Hippocampal formation (tissue), 2 donors: Measurements from ENCODE around the gene RAB11FIP3.
A peak's percentile ranks its signal among the peaks of the same experiment; 100 is the strongest.

ENCODE experiments used
- DNase-seq, 2 donors: peaks; one replicate each; lab custom pipeline; 2025; lab: John Stamatoyannopoulos, UW

Gene RAB11FIP3

GRCh38 chr16:518858-519257, 93.4 kb downstream of the RAB11FIP3 start:
- no peak for DNase-seq

DNA sequence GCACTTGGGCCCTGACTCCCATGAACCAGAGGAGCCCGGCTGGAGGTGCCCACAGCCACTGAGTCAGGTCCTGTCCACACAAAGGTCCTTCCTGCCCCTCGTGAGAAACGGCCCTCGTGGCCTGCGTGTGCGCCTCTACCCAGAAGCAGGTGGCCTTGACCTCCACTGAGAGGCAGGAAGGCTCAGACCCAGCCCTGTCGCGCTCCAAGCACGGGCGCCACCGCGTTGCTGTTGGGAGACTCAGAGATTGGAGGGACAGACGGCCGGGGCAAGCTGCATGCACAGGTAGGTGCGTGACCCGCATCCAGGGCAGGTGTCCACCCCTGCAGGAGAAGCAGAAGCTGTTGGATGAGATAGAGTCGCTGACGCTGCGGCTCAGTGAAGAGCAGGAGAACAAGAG, 94.0 kb downstream of the RAB11FIP3 start:
- DNase-seq = no peak

DNA sequence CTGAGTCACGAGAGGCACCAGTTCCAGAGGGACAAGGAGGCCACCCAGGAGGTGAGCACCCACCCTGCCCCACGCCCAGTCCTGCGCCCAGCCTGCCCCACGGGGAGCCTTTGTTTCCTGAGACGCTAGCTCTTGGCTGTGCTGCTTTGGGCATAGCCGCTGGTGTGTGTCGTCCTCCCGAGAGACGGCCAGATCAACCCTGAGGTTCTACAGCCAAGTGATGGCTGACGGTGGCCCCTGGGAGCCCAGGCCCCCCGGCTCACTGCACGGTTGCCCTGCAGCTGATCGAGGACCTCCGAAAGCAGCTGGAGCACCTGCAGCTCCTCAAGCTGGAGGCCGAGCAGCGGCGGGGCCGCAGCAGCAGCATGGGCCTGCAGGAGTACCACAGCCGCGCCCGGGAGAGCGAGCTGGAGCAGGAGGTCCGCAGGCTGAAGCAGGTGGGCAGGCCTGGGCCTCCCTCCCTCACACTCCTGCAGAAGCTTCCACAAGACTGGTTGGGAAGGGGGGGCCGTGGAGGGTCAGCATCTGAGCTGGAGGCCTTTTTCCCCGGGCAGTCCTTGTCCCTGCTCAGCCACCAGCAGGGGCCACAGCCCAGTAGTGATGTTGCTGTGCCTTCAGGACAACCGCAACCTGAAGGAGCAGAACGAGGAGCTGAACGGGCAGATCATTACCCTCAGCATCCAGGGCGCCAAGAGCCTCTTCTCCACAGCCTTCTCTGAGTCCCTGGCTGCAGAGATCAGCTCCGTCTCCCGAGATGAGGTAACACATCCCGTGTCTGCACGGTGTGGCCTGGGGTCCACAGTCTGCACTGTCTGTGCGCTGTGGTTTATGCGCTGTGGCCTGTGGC, 94.6 kb downstream of the RAB11FIP3 start:
- no peak for DNase-seq

- DNase-seq = no peak
Measured at GRCh38 chr16:520847-521246, 95.4 kb downstream of the RAB11FIP3 start.

DNA sequence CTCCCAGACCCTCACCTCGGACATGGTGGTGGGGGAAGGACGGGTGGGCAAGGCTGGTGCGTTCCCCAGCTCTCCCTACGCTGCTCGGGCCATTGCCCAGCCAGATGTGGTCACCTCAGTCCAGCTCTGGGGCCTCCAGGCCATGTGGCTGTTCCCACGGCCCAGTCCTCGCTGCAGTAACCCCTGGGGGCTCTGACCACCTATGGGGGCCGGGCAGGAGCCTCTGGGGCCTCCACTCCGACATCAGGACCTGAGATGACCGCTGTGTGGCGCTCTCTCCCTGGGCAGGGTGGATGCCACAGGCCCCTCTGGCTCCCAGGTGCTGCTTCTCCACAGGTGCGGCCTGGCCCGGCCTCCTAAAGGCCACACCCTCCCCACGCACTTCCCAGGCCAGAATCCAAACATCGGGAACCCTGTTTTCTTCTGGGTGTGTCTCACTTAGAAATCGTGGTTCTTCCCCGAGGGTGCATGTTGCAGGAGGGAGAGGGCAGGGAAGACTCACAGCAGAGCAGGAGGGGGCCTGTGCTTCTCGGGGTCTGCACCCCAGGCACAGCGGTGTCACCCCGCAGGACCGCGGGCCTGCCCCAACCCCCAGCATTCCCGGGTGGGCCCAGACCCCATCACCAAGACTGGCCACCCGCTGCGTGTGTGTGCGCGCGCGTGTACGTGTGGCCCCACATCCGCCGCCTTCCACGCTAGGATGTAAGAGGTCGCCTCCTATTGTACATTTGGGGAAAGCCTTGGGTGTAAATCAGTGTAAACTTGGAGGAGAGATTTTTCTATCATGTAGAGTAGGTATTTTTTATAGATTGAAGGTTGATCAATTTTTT, 96.1 kb downstream of the RAB11FIP3 start:
- no peak for DNase-seq

GRCh38 chr16:522320-523096, 97.1 kb downstream of the RAB11FIP3 start:
- no peak for DNase-seq

DNA sequence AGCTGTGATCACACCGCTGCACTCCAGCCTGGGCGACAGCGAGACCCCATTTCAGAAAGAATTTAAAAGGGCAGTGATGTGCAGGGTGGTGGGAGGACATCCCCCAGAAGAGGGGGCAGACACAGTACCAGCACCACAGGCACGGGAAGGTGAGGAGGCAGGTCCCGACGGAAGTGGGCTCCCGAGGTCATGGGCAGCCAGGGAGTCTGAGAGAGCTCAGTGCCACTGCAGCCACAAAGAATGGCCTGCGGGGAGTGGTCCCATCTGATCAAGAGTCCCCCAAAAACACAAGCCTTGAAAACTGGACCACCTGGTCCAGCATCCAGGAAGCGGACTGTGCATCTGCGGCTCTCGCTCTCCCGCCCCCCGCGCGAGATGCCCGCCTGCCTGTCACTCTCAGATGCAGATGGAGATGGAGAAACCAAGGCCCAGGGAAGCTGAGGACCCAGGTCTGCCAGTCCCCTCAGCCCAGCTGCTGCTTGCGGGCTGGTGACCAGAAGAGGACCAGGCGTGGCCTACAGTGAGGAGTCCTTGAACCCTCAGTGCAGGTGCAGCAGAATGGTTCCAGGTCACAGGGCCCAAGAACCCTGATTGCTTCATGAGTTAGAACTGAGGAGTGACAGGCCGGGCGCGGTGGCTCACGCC, 97.8 kb downstream of the RAB11FIP3 start:
- no peak for DNase-seq

DNA sequence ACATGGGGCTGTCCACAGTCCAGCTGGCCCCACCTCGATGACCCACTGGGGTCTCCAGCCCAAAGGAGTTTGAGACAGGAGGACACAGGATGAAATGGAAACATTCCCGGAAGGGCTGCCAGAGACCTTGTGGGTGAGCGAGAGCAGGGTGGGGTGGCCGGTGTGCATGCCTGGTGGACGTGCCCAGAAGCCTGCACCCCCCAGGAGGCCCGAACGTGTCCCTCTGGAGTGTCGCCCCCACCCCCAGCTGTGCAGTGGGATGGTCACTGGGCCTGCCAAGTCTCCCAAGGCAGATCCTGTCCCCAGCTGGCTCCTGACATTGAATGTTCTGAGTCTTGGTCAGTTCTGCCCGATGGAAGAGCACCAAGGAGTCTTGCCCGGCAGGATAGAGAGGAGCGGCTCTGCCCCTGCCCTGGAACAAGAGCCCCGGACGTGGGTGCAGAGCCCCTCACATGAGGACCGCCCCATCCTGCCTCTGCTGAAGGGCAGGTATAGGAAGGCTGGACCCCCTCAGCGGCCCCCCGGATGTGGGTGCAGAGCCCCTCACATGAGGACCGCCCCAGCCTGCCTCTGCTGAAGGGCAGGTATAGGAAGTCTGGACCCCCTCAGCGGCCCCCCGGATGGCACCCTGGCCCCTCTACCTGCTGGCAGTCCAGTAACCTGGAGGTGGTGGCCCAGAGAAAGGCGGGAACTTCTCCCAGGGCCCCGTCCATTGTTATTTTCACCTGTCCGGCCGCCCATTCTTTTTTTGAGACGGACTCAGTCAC, 99.0 kb downstream of the RAB11FIP3 start:
- no peak for DNase-seq

GRCh38 chr16:525123-525519, 99.7 kb downstream of the RAB11FIP3 start:
- no peak for DNase-seq

DNA sequence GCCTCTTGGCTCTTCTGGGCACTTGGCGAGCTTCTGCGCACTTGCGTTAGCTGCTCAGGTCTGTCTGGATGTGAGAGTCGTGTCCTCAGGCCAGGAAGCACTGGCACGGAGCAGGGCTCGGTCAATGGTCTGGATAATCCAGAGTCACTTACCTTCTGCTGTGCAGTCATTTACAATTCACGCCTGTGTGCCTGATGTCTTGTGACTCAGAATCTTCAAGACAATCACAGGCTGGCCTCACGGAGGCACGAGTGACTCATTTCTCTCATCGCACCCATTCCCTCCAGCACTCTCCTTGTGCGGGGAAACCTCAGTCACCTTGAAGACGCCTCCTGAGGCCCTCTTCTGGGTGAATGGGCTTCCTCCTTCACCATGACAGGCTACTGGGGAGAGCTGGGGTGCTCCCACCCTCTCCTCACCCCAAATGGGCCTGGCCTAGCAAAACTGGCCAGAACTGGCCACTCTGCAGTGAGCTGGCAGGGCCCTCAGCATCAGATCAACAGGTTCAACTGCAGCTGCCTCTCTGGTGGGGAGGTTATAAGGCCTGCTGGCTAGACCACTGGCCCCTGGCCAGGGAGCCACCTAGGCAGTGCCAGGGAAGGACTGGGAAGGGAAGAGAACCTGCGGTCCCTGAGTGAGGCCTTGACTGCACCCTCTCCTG, 100.2 kb downstream of the RAB11FIP3 start:
- DNase-seq = no peak

DNA sequence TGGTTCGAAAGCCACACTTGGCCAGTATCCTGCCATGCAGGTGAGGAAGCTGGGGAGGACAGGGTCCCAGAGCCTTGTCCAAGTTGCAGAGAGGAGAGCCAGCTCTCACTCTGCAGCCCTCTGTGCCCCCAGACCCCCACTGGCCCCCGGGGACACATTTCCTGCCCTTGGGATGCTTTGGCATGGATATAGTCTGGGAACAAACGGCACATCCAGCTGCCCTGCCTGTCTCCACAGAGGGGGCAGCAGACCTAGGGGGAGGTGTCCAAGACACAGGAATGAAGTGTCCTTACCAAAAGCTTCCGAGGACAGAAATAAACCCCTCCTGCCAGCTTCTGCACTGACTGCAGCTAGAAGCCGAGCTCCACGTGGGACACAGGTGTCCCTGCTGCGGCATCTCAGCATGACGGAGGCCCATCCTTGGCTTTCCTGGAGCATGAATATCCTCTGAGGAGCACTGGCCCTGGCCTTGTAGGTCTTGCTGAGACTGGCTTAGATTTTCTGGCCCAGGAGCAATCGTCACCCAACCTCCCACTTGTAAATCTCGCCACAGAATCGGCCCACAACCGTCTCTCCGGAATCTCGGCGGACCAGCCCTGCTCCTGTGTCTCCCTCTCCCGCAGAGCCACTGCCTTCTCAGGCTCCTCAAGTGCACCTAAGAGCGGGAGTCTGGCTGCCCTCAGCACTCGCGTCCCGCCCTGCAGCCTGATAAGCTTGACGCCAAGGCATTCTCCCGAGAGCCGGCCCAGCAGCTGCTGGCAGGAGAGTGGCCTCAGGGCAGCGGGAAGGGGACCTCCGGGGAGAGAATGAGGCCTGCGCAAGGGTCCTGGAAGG, 100.9 kb downstream of the RAB11FIP3 start:
- no peak for DNase-seq

DNA sequence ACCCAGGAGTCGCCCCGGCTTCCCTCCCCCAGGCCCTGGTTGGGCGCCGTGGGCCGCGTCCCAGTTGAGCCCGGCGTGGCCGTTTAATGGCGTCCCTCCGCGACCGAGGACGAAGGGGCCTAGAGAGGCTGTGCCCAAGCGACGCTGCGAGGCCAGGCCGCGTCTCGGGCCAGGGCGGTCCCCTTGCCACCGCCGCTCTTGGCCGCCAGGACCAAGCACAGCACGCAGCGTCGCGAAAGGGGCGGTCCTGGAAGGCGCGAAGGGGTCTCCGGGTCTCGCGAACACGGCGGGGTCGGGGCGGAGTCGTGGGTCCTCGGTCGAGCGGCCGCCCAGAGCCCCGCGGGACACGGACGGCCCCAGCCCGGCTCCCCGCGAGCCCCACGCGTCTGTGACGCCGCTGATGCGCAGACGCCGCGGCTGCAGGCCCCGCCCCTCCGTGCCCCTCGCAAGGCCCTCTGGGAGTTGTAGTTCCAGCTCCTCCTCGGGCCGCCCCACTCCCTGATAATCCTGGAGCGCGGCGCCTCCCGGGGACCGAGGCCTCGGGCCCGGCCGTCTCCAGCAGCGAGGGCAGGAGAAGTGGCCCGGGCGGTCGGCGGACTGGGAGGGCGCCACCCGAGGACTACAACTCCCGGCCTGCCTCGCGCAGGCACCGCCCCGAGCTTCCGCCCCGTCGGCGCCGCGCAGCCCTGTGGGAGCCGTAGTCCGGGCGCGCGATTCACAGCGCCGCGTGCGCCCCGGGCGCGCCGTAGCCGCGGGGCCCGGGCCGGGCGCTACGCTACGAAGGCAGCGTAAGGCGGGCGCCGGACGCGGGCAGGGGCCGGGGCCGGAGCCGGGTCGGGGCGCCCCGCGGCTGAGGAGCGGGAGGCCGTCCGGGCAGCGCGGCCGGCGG, 101.8 kb downstream of the RAB11FIP3 start, which contains the start of gene CAPN15:
Gene CAPN15, plus strand, starts transcription at position 698 of the 889 bp plus-strand sequence. CDS start 19,127 bp downstream, outside the sequence.
- DNase-seq = peak; percentile 78 to 89

DNA sequence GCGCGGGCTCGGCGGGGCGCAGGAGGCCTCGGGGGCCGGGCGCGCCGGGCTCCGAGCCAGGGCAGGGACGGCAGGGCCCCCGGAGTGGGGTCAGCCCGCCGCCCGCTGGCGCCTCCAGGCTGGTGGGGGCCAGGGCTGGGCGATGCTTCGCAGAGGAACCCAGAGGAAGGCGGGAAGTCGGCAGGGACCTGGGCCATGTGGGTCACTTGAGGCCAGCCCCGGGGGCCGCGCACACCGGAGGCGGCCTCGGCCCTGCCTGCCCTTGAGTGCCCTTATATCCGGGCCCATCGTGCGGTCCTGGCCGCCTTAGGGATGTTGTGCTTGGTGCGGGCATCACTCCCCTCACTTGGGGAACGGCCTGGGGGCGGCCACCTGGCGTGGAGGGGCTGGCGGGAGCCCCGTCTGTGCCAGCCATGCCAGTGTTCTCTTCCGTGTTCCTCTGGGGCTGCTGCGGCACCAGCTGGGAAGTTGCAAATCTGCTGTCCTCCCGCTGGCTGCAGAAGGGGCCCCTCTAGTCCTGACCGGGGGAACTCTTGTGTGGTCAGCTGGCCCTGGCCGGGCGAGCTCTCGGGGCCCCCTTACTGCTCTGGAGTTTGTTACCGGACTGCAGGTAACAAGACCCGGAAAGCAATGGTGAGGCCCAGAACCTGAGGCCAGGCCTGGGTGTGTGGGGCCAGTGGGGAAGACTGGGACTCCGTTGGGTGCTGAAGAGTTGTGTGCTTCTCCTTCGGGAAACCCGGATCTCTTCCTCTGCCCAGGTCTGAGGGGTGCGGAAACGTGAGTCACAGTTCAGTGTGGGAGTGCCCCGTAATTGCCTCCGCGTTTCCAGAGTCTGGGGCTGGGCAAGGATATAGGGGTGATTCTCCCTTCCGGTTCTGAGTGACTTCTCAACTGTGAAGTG, 102.9 kb downstream of the RAB11FIP3 start:
- no peak for DNase-seq

DNA sequence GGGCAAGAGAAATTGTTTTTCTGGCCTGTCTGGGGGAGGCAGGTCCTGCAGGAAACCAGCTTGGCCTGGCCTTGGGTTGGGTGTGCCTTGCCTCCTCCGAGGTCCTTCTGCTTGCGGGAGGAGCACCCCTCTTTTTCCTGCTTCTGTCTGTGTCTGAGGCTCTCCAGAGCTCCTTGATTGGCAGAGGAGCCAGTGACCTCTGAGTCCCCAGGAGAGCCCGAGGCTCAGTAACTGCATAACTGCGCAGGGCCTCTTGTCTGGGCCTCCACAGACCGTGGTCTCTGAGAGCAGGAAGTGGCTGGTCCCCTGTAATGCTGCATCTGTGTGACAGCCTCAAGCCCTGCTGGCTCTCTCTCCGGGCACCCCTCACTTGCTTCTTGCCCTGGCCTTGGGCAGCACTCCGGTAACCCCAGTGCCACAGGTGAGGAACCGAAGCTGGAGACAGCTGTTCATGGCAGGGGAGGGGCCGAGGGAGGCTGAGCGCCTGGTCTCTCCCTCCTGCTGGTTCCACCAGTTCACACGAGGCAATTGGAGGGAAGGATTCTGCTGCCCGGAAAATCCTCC, 103.6 kb downstream of the RAB11FIP3 start:
- DNase-seq = no peak

GRCh38 chr16:530111-530817, 104.8 kb downstream of the RAB11FIP3 start:
- no peak for DNase-seq

- no peak for DNase-seq
Measured at GRCh38 chr16:531494-532125, 106.2 kb downstream of the RAB11FIP3 start.
